Lung microvascular endothelial cell (primary cell): ENCODE data around the gene EHD4. TPM values are rescaled to one million over a fixed set of nuclear protein-coding genes. Genes with fewer than 3 reads are reported as not detected.
A peak's percentile ranks its signal among the peaks of the same experiment; 100 is the strongest.

Experiments used
- DNase-seq, 2 donors: peaks; one replicate each; pipeline versions ENCODE4 v3.0.0 to v3.0.0-alpha.2; 2010; ENCODE audit warnings: low read depth in 2 of 2
- total RNA-seq: library from RNA; depleted of rRNA; stranded (reverse); fragments of >200 nt; gene quantifications from 2 replicates; pipeline ENCODE4 v1.2.1, GENCODE V29; 2014

Gene EHD4
- total RNA-seq, 1 donor from 2014 or later: 54.6 TPM

DNA sequence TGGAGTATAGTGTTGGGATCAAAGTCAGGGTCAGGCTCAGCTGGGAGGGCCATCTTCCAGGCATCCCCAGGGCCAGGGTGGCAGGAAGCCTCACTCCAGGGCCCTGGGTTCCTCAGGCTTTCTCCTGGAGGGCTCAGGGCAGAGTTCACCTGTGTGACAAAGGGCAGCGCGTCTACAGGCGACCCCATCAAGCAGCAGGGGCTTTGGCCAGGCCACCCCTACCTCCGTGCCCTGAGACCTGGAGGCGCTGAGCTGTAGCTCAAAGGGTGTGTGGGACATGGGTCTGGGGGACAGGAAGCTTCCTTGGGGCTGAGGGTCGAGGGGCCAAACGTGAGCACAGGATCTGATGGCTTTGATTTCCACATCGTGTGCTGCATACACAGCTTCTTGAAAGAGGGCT lies 91.3 kb downstream of the EHD4 start:
- DNase-seq: no peak

DNA sequence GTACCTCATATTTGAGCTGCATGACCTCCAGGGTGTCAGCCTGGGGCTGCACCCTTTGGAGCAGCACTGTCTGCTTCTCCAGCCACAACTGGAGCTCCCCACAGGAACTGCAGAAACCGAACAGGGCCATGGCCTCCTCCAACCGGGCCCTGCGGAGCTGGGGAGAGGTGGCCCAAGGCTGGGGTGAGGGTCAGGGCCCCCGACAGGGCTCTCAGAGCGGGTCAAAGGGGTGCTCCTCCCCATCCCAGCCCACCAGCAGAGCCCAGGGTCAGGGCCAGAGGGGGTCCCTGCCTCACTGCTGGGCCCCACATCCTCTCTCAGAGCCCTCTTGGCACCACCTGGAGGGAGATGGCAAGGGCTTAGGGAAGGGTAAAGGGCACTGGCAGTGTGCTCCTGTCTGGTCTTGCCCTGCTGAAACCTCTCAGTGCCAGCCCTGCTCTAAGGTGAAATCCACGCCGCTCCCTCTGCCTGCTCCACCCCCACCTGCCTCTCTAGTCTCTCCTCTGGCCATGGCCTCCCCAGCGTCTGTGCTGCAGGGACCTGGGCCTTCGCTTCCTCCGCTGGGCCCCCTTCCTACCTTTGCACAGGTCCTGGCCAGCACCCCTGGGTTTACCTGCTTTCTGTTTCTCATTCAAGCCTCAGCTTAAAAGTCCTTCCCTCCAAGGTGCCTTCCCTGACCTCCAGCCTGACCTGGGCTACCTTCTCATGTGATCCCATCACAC lies 92.0 kb downstream of the EHD4 start:
- DNase-seq: no peak

DNA sequence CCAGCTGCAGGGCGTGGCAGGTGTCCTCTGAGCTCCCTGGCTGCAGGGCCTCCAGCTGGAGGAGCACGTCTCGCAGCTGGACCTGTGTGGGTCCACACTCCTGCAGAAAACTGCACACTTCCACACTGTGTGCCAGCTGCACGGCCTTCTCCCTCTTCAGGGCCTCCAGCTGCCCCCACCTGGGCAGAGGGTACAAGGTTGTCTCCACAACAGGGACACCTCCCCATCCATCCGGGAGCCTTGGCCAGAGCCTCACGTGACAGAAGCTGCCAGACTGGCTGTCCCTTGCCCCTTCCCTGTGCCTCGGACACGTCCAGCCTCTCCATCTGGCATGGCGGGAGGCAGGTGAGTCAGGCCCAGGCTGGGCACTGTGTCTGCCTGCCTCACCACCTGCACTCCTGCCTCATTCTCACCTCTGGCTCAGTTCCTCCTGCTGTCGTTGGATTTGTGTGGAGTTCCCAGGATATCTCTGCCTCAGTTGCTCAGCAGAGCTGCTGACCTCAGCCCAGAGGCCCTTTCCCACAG lies 93.0 kb downstream of the EHD4 start:
- no peak for DNase-seq

DNA sequence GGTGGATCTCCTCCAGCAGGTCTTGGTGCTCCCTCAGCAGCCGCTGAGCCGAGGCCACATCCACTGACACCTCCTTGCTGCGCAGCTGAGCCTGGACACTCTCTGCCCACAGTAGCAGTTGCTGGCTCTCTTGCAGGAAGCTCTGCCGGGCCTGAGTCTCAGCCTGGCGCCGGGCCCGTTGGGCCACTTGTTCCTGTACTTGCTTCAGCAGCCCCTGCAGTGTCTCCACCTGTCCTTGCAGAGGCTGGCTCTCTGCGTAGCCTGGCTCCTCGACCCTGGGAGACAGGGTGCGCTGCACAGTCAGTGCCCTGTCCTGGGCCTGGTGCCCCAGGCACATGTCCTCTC lies 94.0 kb downstream of the EHD4 start:
- DNase-seq: no peak

DNA sequence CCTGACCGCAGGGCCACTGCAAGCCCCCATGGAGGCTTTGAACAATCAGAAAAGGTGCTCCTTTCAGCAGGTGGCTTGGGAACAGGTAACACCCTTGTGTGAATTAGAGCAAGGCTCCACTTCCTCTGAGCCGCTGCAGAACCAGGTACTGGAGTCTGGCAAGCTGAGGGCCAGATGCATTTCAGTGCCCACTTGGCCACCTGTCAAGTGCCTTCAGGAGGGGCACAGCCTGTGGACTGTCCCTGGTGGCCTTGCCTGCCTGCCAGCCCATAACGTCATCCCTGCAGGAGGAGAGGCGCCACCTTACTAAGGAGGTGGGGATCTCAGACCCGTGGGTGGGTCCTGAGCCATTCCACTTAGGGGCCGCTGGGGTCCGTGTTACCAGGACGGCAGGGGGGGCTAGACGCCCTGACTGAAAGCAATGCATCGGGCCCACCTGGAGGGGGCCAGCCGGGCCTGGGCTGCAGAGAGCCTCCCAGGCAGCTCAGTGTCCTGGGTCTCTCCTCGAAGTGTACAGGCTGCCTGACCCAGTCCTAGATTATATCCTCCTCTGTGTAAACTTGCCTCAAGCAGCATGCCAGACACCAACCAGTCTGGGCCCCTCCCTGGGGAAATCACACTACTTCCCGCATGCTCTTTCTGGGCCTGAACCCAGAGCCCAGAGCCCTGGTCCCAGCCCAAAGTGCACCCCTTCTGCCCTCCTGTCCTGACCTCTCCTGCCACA lies 94.6 kb downstream of the EHD4 start:
- no peak for DNase-seq

DNA sequence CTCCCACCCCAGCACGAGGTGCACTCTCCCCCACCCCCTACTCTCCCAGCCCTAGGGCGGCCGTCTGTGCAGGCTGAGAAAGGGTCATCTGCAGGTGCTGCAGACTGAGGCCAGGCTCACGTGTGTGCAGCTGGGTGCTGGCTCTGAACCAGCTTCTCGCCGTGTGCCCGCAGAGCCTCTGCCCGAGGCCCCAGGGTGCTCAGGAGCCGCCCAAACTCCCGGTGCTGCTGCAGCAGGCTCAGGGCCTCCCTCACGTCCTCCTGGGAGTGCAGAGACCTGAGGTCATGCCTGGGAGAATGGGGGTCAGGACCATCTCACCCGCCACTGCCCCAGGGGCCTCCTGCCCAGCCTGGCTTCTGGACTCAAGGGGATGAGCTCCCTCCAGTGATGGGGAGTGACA lies 95.7 kb downstream of the EHD4 start:
- DNase-seq: no peak

DNA sequence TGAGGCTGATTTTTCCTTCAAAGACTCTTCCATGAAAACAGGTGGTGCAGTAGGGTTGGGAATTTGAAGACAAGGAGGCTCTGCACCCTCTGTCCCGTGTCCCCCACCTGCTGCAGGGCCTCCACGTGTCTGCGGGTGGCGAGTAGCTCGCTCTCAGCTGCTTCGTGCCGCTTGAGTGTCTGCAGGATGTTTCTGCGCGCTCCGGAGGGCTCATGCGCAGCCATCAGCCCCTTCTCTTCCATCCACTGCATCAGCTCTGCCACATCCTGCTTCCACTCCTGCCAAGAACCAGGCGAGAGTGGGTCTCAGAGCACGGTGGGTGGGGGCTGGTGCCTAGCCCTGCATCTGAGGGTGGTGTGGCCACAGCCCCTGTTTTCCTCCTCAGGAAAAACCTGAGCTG lies 96.3 kb downstream of the EHD4 start:
- DNase-seq: no peak

DNA sequence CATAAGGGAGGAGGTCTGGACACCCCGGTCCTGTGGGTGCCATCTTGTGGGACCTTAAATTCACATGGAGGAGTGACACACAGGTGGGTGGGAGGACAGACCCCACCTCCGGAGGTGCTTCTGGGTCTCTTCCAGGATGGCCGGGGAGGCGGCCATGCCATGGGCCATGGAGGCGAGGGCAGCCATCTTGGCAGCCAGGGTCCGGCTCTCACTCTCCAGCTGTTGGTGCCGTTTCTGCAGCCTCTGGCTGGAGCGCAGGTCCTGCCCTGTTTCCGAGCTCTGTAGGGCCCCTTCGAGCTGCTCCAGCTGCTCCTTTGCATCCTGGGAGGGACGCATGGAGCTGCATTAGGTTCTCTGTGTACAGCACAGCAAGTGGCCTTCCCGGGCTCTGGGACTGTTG lies 97.6 kb downstream of the EHD4 start:
- no peak for DNase-seq

DNA sequence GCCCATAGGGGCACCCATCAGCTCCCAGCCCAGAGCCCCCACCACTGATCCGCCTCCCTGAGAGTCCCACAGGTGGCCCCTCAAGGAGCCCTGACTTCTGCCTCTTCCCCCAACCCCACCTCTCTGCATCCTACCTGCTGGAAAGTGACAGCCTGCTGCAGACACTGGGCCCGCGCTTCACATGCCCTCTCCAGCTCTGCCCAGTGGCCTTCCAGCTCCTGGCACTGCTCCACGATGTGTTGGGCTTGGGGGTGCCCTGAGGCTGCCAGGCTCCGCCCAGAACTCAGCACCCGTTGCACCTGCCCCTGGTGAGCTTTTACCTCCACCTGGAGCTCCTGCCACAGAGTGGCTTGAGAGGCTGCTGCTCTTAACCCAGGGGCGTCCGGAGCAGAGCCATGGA lies 98.6 kb downstream of the EHD4 start:
- DNase-seq: no peak

DNA sequence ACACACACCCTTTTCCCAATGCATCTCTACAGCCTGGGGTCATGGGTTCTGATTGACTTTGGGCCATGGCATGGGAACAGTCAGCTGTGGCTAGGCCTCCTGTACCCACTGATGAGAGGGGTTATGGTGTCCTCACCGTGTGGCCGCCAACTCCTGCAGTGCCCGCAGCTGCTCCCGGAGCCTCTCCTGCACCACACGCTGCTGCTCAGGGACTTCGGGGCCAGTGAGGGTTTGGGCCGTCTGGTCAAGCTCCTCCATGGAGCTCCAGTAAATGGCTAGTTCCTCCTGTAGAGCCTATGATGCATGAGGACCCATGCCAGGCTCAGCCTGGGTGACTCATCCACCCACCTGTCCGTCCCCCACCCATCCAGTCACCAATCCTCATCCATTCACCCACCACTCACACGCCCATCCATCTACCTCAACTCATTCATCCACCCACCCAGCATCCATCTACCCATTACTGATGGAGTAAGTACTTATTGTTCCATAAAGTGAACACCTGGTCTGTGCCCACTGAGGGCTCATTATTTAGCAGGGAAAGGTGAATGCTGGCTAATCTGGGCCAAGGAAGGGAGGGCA lies 100.1 kb downstream of the EHD4 start:
- no peak for DNase-seq

DNA sequence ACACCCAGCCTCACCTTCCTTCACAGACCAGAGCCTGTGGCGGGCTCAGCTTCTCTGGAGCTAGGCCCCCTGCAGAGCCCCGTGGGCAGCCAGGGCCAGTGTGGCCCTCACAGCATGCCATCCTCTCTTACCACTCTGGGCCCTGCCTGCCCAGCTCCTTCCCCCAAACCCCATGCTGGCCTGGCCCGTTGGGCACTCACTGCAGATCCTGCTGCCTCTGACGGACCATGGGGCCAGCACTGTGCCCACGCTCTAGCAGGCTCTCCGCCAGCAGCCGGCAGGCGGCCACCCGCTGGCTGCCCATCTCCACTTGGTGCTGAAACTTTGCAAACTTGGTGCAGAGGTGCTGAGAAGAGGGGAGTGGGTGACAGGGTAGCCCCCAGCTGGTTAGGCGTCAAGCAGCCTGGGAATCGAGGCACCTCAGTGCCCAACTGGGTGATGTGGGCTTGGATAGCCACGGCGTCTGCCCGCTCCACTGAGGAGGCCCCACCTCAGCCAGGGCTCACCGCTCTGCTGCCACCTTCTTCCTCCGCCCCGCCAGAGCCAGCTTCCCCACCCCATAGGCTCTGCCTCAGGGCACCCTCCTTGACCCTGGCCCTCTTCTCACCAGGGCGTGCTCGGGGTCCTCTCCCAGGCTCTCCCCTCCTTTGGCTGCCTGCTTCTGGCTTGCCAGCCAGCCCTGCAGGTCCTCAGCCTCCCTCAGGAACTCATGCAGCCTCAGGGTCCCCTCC lies 101.0 kb downstream of the EHD4 start:
- no peak for DNase-seq

DNA sequence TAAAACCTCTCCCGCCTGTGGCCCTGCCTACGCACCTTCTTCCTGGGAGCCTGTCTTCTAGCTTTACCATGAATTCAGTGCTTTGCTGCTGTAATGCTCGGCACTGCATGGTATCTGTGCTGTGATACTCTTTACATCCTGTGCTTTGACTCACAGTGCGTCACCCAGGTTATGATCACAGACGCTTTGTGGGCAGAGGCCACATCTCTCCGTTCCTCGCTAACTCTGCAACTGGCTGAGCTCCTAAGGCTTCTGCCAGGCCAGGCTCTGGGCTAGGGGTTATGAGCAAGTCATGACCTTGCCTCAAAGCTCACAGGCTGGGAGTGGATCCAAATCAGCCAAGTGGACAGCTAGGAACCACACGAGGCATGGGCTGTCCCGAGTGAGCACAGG lies 101.7 kb downstream of the EHD4 start:
- DNase-seq: peak in 1 of 2 donors; percentile 18

DNA sequence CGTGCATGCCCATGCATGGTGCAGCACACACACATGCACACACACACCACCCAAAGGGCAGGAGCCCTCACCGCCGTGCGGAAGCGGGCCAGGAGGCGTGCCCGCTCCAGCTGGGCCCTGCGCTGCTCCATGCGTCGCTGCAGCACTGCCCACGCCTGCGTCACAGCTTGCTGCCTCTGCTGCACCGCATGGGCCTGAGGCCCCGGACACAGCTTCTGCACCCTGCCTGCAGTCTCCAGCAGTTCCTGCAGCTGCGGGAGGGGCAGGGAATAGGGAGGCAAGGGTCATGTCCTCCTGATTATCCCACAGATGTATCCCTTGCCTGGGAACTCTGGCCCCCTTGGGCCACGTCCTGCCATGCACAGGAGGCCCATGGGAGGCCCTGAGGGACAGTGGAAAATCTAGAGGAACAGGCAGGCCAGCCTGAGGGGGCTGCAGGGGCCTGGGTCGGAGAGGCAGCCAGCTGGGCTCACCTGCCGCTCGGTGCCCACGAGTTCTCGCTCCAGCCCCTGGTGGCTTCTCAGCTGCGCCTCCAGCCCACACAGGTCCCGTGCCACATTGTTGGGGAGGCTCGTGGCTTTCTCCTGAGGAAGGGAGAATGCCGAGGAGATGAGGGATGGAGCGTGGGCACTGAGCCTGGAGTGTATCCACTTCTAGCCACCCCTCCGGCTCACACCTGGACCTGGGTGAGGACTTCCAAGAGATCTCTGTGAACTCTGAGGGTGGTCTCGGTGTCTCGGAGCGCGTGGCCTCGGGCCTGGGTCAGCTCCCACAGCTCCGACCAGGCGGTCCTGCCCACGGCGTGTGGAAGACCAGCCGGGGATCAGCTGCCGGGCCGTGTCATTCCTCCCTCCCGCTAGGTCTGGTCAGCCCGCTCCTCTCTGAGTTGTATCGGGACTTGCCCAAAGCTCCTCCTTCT lies 102.3 kb downstream of the EHD4 start:
- DNase-seq: no peak

DNA sequence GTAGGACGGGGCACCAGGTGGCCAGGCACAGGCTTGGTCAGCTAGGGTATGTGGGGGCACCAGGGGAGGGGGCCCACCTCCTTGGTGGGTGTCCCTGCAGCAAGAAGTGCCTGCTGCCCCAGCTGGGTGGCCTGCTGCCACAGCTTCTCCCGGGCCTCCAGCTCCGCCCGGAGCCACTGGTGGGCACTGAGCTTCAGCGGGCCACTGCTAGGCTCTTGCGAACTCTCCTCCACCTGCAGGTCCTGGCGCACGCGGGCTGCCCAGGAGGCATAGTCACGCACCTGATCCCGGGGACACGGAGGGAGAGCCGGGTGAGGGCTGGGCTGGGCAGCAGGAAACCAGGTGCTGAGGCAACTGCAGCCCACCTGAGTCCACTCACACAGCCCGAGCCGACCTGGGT lies 104.0 kb downstream of the EHD4 start:
- no peak for DNase-seq

DNA sequence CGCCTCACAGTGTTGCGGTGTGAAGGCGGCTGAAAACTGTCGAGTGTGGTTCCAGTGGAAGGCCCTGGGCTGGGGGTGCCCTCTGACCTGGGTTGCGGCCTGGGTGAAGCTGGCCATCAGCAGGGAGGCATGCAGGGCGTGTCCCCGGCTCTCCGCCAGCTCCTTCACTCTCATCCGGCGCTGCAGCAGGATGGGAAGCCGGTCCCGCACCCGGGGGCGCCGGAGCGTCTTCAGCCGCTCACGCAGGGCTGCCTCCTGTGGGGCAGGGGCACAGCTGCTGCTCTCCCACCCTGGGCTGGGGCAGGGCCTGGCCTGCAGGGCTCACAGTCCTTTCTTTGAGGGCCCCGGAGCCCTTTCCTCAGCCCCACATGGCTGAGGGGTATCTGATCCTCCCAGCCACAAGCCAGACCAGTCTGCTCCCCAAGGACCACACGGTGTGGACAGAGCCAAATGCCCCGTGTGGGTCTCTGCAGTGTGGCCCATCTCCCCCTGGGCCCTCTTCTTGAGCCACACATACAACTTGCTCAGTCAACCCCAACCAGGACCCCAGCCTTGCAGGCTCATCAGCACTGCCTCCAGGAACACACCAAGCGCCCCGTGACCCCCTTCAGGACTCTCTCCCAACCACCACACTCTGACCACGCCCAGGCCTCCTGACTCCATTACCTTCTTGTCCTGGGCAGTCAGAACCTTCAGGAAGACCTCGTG lies 105.3 kb downstream of the EHD4 start:
- no peak for DNase-seq

DNA sequence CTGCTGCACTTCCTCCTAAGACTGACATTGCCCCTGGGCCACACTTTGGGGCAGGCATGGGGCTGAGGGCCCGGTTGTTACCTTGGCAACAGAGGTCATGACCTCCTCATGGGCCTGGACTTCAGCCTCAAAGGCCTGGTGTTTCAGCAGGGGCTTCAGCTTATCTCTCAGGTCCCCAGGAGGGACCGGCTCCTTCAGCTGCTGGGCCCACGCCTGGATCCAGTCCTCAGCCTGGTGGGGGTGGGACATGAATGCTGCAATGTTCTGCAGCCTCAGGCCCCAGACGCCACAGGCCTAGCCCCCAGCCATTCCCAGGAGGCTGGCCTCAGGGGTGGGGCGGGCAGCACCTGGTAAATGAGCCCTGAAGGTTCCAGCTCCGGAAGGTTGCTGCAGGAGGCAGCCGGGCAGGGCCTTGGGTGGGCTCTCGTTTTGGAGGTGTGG lies 106.1 kb downstream of the EHD4 start:
- DNase-seq: no peak

DNA sequence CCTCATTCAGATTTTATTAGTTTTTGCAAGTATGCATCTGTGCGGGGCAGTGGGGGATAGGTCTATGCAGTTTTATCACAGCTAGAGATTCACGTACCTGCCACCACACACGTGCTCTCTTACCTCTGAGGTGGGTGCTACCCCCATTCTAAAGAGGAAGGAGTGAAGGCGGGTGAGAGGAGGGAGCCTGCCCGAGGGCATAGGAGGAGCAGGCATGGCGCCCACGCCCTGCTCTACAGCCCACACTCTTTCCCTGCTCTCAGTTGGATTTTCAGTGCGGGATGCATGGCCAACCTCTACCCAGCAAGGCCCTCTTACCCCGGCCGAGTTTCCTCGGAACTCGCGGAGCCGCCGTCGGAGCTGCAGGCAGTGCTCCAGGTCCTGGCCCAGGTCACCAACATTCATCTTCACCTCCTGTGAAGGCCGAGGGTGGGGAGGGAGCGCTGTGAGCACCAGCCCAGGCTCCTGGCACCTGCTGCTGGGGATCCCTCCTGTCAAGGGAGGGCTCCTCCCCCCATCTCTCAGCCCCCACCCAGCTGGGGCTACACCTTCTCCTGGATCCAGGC lies 106.8 kb downstream of the EHD4 start:
- DNase-seq: no peak

DNA sequence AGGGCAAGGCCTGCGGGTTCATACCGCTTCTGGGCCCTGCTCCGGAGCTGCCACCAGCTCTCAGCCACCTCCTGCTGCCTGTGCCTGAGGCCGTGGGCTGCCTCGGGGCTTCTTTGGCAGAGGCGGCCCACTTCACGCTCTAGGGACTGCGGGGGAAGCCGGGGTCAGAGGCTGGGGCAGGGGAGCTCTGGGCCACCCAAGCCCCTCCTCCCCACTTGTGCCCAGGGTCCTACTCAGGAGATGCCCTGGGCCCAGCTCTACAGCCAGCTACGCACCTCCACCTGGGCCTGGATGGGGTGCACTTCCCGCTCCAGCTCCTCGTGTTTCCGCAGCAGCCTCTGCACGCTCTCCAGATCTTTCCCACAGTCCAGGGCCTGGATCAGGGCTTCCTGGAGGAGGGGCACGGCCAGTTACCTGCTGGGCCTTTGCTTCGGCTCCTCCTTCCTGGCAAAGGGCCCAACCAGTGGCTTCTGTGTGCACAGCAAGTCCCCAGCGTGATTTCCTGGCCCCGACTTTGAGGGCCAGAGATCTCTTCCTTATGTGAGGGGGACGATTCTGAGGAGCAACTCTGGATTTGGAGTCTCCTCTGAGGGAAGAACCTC lies 109.7 kb downstream of the EHD4 start:
- no peak for DNase-seq

DNA sequence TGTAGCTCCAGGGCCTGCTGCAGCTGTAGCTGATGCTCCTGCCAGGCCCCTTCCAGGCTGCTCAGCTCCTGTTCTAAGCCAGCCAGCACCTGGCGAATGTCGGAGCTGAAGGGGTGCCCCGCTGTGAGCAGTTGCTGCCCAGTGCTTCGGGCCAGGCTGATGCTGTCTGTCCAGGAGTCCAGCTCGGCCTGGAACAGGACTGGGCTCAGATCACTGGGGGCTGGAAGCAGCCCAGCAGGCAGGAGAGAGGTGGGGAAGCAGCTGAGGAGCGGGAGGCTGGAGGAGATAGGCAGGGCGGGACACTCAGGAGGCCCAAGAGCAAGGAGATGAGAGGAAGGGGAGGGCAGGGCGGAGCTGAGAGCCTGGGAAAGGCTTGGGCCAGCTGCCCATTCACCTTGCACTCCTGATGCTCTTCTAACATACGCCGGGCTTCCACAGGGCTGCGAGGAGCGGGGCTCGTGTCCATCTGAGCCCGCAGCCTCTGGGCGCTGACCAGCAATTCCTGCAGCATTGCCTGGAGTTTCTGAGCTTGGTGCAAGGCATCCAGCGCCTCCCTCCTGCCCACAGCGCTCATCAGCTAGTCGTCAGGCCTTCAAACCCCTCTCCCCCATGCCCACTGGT lies 110.5 kb downstream of the EHD4 start:
- no peak for DNase-seq
